ENCODE measurements around the gene GRIA4.

GRIA4 gene

GRCh38 chr11:106021181-106021966, 411.5 kb downstream of the GRIA4 start:
- H3K79me1 ChIP-seq (ENCODE audit: low read length), result peaks cover 2% of the 10 kb centered on the region
- H3K9ac ChIP-seq (ENCODE audit: low read length), result peak overlapping the region; percentile 82
- H4K8ac ChIP-seq (ENCODE audit: low read depth, low read length), result no peak overlapping the region
- H3K4me2 ChIP-seq (ENCODE audit: low read length), result peak overlapping the region; percentile 60
- H3K4ac ChIP-seq (ENCODE audit: low read depth, low read length), result no peak overlapping the region
- no peak overlapping the region for H3K27ac ChIP-seq (ENCODE audit: low read depth, low read length)
- peak overlapping the region; percentile 87 for H3K4me3 ChIP-seq (ENCODE audit: low read length)
- no peak overlapping the region for H2BK15ac ChIP-seq (replicated peaks; ENCODE audit: low read depth)
- no CpG with 5 or more reads among the region's 18 CpGs for WGBS (ENCODE audit: extremely low coverage, insufficient coverage, low lambda C conversion rate)
- H4K5ac ChIP-seq (ENCODE audit: low read length), result no peak overlapping the region
- H3K36me3 ChIP-seq (ENCODE audit: control insufficient read depth, insufficient read depth, low read length), result no peaks in the 10 kb centered on the region
- H3K56ac ChIP-seq (ENCODE audit: low read length), result peak overlapping the region; percentile 94
- no peak overlapping the region for H2BK120ac ChIP-seq (ENCODE audit: low read depth, low read length)
- peak overlapping the region; percentile 1 for H3K18ac ChIP-seq (ENCODE audit: low read length)
- no peaks in the 10 kb centered on the region for H3K27me3 ChIP-seq (ENCODE audit: insufficient read depth, low read length, poor library complexity)
- H3K79me2 ChIP-seq (ENCODE audit: control insufficient read depth, insufficient read depth, low read length), result peaks cover 11% of the 10 kb centered on the region
- no peaks in the 10 kb centered on the region for H3K4me1 ChIP-seq (ENCODE audit: control insufficient read depth, low read depth, low read length)
- H2AK5ac ChIP-seq (ENCODE audit: low read length), result no peak overlapping the region
- H2BK5ac ChIP-seq (ENCODE audit: low read length), result no peak overlapping the region
- peak overlapping the region; percentile 70 for H3K23ac ChIP-seq (ENCODE audit: low read length)
- DNase-seq, result no peak

GRCh38 chr11:106021967-106022794, 412.3 kb downstream of the GRIA4 start, which contains the start of gene MSANTD4:
TSS of gene MSANTD4 (minus strand) at chr11:106022240. CDS start at chr11:106010917, 11,323 bp downstream.
- Histone ChIP-seq H4K5ac (ENCODE audit: low read length) (no peak within 1 kb of the TSS), H2BK15ac (replicated peaks; ENCODE audit: low read depth) (no peak within 1 kb of the TSS), H3K23ac (ENCODE audit: low read length) (peak within 1 kb of the TSS; percentile 70), H3K36me3 (ENCODE audit: control insufficient read depth, insufficient read depth, low read length) (no peaks in the 10 kb centered on the region), H3K4me1 (ENCODE audit: control insufficient read depth, low read depth, low read length) (no peaks in the 10 kb centered on the region), H4K8ac (ENCODE audit: low read depth, low read length) (no peak within 1 kb of the TSS), H2BK5ac (ENCODE audit: low read length) (no peak within 1 kb of the TSS), H3K56ac (ENCODE audit: low read length) (peak within 1 kb of the TSS; percentile 94), H2BK120ac (ENCODE audit: low read depth, low read length) (no peak within 1 kb of the TSS), H3K79me1 (ENCODE audit: low read length) (peaks cover 2% of the 10 kb centered on the region), H3K4me3 (ENCODE audit: low read length) (peak within 1 kb of the TSS; percentile 87), H3K79me2 (ENCODE audit: control insufficient read depth, insufficient read depth, low read length) (peaks cover 11% of the 10 kb centered on the region), H3K18ac (ENCODE audit: low read length) (peak within 1 kb of the TSS; percentile 1), H2AK5ac (ENCODE audit: low read length) (no peak within 1 kb of the TSS), H3K27ac (ENCODE audit: low read depth, low read length) (no peak within 1 kb of the TSS), H3K9ac (ENCODE audit: low read length) (peak within 1 kb of the TSS; percentile 82), H3K4ac (ENCODE audit: low read depth, low read length) (no peak within 1 kb of the TSS), H3K4me2 (ENCODE audit: low read length) (peak within 1 kb of the TSS; percentile 72), H3K27me3 (ENCODE audit: insufficient read depth, low read length, poor library complexity) (no peaks in the 10 kb centered on the region)
- no CpG with 5 or more reads among the region's 48 CpGs for WGBS (ENCODE audit: extremely low coverage, insufficient coverage, low lambda C conversion rate)
- DNase-seq, result peak; percentile 100

- Histone ChIP-seq H3K4me3 (ENCODE audit: low read length) (peak overlapping the region; percentile 32), H3K56ac (ENCODE audit: low read length) (peak overlapping the region; percentile 50), H4K8ac (ENCODE audit: low read depth, low read length) (no peak overlapping the region), H3K9ac (ENCODE audit: low read length) (no peak overlapping the region), H3K36me3 (ENCODE audit: control insufficient read depth, insufficient read depth, low read length) (no peaks in the 10 kb centered on the region), H2BK15ac (replicated peaks; ENCODE audit: low read depth) (no peak overlapping the region), H2BK120ac (ENCODE audit: low read depth, low read length) (no peak overlapping the region), H3K4ac (ENCODE audit: low read depth, low read length) (no peak overlapping the region), H3K27me3 (ENCODE audit: insufficient read depth, low read length, poor library complexity) (no peaks in the 10 kb centered on the region), H2AK5ac (ENCODE audit: low read length) (no peak overlapping the region), H4K5ac (ENCODE audit: low read length) (no peak overlapping the region), H2BK5ac (ENCODE audit: low read length) (no peak overlapping the region), H3K4me1 (ENCODE audit: control insufficient read depth, low read depth, low read length) (no peaks in the 10 kb centered on the region), H3K18ac (ENCODE audit: low read length) (no peak overlapping the region), H3K79me1 (ENCODE audit: low read length) (peaks cover 2% of the 10 kb centered on the region), H3K79me2 (ENCODE audit: control insufficient read depth, insufficient read depth, low read length) (peaks cover 11% of the 10 kb centered on the region), H3K27ac (ENCODE audit: low read depth, low read length) (no peak overlapping the region), H3K4me2 (ENCODE audit: low read length) (peak overlapping the region; percentile 72), H3K23ac (ENCODE audit: low read length) (no peak overlapping the region)
- WGBS (ENCODE audit: extremely low coverage, insufficient coverage, low lambda C conversion rate), result 100% methylated on average over 2 of the region's 7 CpGs
- no peak for DNase-seq
These were observed 413.0 kb downstream of the GRIA4 start for GRCh38 chr11:106022795-106023275.

- no peaks in the 10 kb centered on the region for H3K36me3 ChIP-seq (ENCODE audit: control insufficient read depth, insufficient read depth, low read length)
- no peak overlapping the region for H2BK5ac ChIP-seq (ENCODE audit: low read length)
- H2BK120ac ChIP-seq (ENCODE audit: low read depth, low read length), result no peak overlapping the region
- DNase-seq, result no peak
- H3K18ac ChIP-seq (ENCODE audit: low read length), result no peak overlapping the region
- no peaks in the 10 kb centered on the region for H3K4me1 ChIP-seq (ENCODE audit: control insufficient read depth, low read depth, low read length)
- no peak overlapping the region for H3K4me2 ChIP-seq (ENCODE audit: low read length)
- no peak overlapping the region for H4K5ac ChIP-seq (ENCODE audit: low read length)
- no peak overlapping the region for H3K56ac ChIP-seq (ENCODE audit: low read length)
- H3K27ac ChIP-seq (ENCODE audit: low read depth, low read length), result no peak overlapping the region
- H3K23ac ChIP-seq (ENCODE audit: low read length), result no peak overlapping the region
- no peak overlapping the region for H4K8ac ChIP-seq (ENCODE audit: low read depth, low read length)
- no peak overlapping the region for H2AK5ac ChIP-seq (ENCODE audit: low read length)
- no peaks in the 10 kb centered on the region for H3K79me1 ChIP-seq (ENCODE audit: low read length)
- no peak overlapping the region for H3K9ac ChIP-seq (ENCODE audit: low read length)
- no CpG with 5 or more reads among the region's 4 CpGs for WGBS (ENCODE audit: extremely low coverage, insufficient coverage, low lambda C conversion rate)
- H3K27me3 ChIP-seq (ENCODE audit: insufficient read depth, low read length, poor library complexity), result no peaks in the 10 kb centered on the region
- H2BK15ac ChIP-seq (replicated peaks; ENCODE audit: low read depth), result no peak overlapping the region
- H3K4me3 ChIP-seq (ENCODE audit: low read length), result no peak overlapping the region
- H3K79me2 ChIP-seq (ENCODE audit: control insufficient read depth, insufficient read depth, low read length), result no peaks in the 10 kb centered on the region
- H3K4ac ChIP-seq (ENCODE audit: low read depth, low read length), result no peak overlapping the region
These were observed 420.7 kb downstream of the GRIA4 start for GRCh38 chr11:106030609-106031008.

GRCh38 chr11:106031202-106031810, 421.4 kb downstream of the GRIA4 start:
- no peak overlapping the region for H3K18ac ChIP-seq (ENCODE audit: low read length)
- no peak overlapping the region for H2BK120ac ChIP-seq (ENCODE audit: low read depth, low read length)
- H3K79me1 ChIP-seq (ENCODE audit: low read length), result no peaks in the 10 kb centered on the region
- no peaks in the 10 kb centered on the region for H3K36me3 ChIP-seq (ENCODE audit: control insufficient read depth, insufficient read depth, low read length)
- no peak for DNase-seq
- H3K23ac ChIP-seq (ENCODE audit: low read length), result no peak overlapping the region
- no peak overlapping the region for H4K8ac ChIP-seq (ENCODE audit: low read depth, low read length)
- WGBS (ENCODE audit: extremely low coverage, insufficient coverage, low lambda C conversion rate), result no CpG with 5 or more reads among the region's 2 CpGs
- H3K27me3 ChIP-seq (ENCODE audit: insufficient read depth, low read length, poor library complexity), result no peaks in the 10 kb centered on the region
- H3K56ac ChIP-seq (ENCODE audit: low read length), result no peak overlapping the region
- H3K4ac ChIP-seq (ENCODE audit: low read depth, low read length), result no peak overlapping the region
- no peak overlapping the region for H3K4me2 ChIP-seq (ENCODE audit: low read length)
- H2BK5ac ChIP-seq (ENCODE audit: low read length), result no peak overlapping the region
- no peak overlapping the region for H3K27ac ChIP-seq (ENCODE audit: low read depth, low read length)
- H3K4me1 ChIP-seq (ENCODE audit: control insufficient read depth, low read depth, low read length), result no peaks in the 10 kb centered on the region
- H4K5ac ChIP-seq (ENCODE audit: low read length), result no peak overlapping the region
- H3K9ac ChIP-seq (ENCODE audit: low read length), result no peak overlapping the region
- H3K4me3 ChIP-seq (ENCODE audit: low read length), result no peak overlapping the region
- H2AK5ac ChIP-seq (ENCODE audit: low read length), result no peak overlapping the region
- no peak overlapping the region for H2BK15ac ChIP-seq (replicated peaks; ENCODE audit: low read depth)
- no peaks in the 10 kb centered on the region for H3K79me2 ChIP-seq (ENCODE audit: control insufficient read depth, insufficient read depth, low read length)

Data from mesendoderm (in vitro differentiated cells).